ENCODE data around the gene MAPK7.

DNA sequence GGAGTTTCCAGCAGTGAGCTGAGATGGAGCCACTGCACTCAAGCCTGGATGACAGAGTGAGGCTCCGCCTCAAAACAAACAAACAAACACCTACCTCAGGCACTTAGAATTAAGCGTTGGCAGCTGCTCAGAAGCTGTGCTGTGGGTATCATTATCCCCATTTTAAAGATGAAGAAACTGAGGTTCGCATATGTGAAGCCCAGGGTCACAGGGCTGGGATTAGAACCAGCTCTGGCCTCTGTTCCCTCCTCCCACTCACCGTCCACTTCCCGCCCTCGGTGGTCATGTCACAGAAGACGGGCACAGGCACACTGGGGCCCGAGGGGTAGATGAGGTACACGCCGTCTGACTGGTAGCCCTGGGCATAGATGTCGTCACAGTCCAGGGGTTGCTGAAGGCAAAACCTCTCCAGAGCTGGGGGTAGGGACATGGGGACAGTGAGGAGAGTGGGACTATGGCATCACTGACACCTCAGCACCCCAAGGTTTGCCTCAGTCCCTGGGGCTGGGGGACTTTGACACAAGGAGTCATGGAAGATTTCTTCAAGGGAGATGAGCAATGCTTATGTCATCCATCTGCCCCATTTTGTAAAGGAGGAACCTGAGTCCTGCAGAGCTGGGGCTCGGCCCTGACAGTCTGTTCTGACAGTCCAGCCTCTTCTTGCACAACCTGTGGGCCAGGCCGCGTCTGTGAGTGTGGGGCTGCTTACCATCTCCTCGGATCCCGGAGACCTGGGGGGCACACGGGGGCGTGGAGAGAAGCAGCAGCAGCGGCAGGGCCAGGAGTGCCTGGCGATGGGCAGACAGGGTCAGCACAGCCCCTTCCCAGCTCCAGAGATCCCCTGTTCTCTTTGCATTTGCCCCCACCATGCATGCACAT lies 8.0 kb downstream of the MAPK7 start:
- TF ChIP-seq GATA3 (IDR thresholded peaks at IDR 0.05; ENCODE audit: low read depth, low read length): no peak
- TF ChIP-seq GATA2 (IDR thresholded peaks at IDR 0.05; ENCODE audit: low read depth, low read length): no peak
